Activated CD8-positive, alpha-beta memory T cell treated with anti-CD3 and anti-CD28 coated beads for 36 hours (primary cell): ENCODE measurements around the gene SEPSECS. TPM values are rescaled to one million over a fixed set of nuclear protein-coding genes. Genes with fewer than 3 reads are reported as not detected.
"Not testable (repeated sequence)": the region's sequence is repeated elsewhere in the genome, so short reads cannot be mapped to it uniquely, and the experiment has no call there.

Experiments used
- CTCF ChIA-PET: fragments of 350-600 bp; sonication (Branson Sonifier 250); formaldehyde crosslinking; loops from one replicate; lab custom pipeline; 2021; ENCODE audit warnings: antibody characterized with exemption; lab: Charles Lee
- POLR2A ChIA-PET: fragments of 350-600 bp; sonication (Branson Sonifier 250); formaldehyde crosslinking; loops from one replicate; lab custom pipeline; 2021; ENCODE audit warnings: antibody characterized with exemption; lab: Charles Lee
- total RNA-seq, 2 experiments: library from RNA; stranded (reverse); gene quantifications; one replicate each; pipeline ENCODE4 v1.2.3, GENCODE V29; 2021

Gene SEPSECS
- total RNA-seq, 2 experiments from 2014 or later, result 7.5 to 10.4 TPM

- ChIA-PET CTCF (no interaction called here), POLR2A (no interaction called here)
Measured at GRCh38 chr4:25096251-25096980, 63.8 kb downstream of the SEPSECS start.

DNA sequence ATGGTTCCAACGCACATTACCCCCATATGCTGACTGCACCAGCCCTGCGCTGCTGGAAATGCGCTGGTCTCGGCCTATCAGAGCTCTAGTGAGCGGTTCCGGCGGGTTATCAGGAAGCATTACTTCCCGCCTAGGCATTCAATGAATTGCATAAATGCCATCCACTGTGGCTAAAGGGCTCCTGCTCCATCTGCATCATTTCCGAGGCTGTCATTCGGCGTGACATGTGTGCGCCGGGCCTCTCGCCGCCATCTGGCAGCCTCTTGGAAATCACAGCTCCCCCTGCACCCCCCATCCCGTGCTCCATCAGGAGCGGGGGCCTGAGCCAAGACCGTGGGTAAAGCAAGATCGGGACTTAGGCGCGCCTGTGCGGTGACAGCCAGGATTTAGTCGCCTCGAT is 64.4 kb downstream of the SEPSECS start:
- ChIA-PET POLR2A (no interaction called here), CTCF (no interaction called here)

DNA sequence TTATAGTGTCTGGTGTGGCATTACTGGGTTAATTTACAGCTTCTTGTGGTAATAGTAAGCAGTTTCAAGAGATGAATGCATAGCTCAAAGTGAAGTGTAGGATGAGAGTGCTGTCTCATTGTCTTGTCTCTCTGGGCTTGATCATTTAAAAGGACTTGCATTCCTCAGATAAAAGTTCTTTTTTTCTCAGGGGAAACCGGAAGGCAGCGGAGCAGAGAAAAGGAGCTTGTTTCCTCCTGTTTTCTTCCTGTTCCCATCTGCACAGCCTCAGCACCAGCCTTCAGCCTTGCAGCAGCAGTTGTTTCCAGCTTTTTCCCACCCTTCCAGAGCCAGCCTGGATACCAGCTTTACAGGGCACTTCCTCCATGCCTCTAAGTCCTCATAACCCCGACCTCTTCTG is 68.1 kb downstream of the SEPSECS start:
- POLR2A ChIA-PET, result no interaction called here
- CTCF ChIA-PET, result no interaction called here

DNA sequence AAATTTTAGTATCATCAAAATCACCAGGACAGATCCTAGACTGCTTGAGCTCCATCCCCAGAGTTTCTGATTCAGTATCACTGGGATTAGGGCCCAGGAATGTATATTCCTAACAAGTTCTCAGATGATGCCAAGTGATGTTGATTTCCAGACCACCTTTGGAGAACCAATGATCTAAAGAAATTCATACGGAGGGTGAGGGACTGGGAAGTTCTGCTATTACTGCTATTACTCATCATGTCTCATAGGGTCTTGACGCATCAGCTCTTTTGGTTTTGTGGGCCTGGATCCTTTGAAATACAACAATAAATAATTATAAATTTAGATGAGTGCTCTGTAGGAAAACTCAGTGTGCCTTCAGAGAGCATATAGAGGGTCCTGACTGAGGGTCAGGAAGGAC is 69.7 kb downstream of the SEPSECS start:
- ChIA-PET POLR2A (no interaction called here), CTCF (no interaction called here)

DNA sequence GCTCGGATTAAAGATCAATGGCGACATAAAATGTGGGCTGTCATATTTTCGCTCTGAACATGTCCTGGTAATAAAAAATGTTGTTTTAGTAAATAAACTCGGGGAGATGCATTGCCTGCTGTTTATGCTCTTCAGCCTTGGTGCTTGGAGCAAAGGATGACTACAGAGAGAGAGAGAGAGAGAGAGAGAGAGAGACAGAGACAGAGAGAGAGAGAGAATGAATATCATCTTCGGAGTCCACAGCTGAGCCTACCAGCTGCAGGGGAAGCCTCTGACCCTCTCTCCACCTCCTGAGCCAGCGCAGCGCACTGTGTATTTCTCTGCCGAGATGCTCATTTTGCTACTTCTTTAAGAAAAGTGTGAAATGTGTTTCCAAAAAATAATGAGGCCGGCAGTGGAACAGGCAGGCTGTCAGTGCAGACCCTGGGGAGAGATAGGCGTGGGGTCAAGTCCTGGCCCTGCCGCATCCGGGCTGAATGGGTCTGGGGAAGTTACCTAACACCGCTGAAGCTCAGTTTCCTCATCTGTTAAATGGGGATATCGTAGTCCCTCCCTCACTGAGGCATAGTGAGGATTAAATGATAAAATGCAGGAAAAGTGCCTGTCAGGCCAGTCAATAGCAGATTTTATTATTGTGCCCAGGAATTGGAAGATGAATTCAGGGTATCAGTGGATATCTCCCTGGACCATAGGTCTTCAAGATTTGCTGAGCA is 71.0 kb downstream of the SEPSECS start:
- ChIA-PET POLR2A (no interaction called here), CTCF (no interaction called here)

DNA sequence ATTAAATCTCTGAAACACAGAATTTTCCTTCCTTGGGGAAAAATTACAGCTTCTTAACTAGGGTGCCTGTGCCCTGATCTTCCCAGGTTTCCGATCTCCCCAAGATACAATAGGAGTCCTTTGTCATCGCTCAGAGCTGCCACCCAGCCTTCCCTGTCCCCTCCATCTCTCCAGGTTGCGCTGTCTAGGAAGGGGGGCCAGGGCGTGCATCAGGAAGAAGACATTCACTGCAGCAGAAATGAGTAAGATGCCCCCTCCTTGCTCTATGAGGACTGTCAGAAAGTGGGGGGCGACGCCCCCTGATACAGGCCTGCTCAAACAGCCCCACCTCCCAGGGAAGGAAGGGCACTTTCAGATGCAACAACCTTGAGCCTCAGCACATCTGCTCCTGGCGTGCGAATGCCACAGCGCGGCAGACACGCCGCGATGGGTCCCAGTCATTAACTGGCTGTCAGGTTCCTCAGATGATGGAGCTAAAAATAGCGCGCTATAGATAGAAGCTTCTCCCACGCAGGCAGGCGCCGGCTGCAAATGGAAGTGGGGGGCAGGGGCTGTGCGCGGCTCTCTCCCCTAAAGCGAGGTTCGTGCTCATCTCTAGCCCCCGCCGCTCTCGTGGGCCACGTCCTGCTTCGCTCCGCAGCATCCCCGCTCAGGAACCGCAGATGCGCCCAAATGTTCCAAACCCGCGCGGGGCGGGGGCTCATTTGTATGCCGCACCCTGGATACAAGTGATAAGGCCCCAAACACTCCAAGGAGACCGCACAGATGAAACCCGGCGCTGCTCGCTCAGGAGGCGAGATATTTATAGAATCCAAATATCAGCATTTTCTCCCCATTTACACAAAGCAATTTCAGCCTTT is 71.9 kb downstream of the SEPSECS start:
- ChIA-PET CTCF (no interaction called here), POLR2A (no interaction called here)

DNA sequence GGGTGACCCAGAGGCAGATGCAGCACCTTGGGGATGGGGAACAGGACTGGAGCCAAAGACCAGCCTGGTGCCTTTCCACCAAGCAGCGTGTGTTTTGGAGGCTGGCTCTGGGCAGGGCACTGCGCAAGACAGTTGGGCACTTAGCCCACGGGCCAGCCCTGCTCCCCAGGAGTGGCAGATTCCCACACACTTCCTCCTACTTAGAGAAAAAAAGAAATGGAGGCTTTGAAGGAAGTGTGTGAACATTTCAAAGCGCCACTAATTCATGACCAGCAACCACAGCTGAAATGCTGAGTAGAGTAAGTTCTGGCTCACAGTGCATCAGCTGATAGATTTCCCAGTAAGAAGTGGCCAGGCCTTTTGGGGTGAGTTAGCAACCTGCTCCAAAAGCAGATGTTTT is 74.6 kb downstream of the SEPSECS start:
- ChIA-PET CTCF (no interaction called here), POLR2A (no interaction called here)

GRCh38 chr4:25083441-25083840 is 76.8 kb downstream of the SEPSECS start:
- CTCF ChIA-PET, POLR2A ChIA-PET: not testable (repeated sequence)

DNA sequence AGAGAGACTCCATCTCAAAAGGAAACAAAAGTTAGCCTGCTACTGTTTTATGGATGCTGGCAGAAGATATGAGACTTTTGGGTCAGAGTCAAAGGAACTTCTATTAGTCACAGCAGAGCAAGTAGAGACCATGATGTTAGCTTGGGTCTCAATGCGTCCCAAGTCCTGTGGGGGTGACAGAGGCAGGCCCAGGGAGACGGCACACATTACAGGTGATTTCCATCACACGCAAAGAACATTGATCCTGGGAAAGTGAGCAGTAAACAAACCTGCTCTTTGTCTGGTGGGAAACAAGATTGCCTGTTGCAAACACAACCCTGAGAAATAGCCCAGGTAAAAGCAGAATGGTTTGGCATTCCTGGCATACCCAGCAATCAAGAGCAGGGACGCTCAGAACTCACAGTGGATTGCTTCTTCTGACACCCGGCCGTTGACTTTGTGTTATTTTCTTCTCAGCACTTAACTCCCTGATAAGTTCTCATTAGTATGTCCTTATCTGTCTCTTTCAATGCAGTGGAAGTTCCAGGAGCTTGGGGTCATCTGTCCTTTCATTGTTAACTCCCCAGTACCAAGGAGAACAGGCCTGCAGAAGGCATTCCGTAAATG is 78.3 kb downstream of the SEPSECS start:
- ChIA-PET POLR2A (no interaction called here), CTCF (no interaction called here)

DNA sequence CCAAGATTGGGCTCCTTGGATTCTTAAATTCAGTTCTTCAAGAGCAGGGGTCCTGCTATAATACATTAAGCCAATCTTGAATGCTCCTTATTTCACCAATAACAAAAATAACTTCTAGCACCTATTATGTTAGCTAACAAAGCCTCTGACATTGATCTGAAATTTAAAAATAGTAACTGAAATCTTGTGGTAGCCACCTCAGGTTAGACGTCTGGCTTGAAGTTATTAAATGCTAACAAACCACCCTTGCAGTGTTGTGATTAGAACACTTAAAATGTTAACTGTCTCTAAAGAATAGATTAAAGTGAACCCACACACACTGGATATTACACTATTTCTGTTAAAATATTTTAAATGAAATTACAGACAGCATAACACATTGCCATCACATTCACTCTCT is 79.7 kb downstream of the SEPSECS start:
- CTCF ChIA-PET, result no interaction called here
- POLR2A ChIA-PET, result no interaction called here

DNA sequence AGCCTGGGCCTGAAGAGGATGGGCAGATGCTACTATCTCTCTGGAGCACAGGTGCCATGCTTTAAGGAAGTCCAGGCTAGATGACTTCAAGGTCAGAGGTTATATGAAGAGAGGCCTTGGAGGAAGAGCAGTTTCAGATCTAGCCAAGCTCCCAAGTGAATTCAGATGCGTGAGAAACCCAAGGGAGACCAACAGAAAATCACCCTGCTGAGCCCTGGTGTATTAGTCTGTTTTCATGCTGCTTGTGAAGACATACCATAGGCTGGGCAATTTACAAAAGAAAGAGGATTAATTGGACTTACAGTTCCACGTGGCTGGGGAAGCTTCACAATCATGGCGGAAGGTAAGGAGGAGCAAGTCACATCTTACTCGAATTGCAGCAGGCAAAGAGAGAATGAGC is 81.7 kb downstream of the SEPSECS start:
- ChIA-PET CTCF (no interaction called here), POLR2A (no interaction called here)

DNA sequence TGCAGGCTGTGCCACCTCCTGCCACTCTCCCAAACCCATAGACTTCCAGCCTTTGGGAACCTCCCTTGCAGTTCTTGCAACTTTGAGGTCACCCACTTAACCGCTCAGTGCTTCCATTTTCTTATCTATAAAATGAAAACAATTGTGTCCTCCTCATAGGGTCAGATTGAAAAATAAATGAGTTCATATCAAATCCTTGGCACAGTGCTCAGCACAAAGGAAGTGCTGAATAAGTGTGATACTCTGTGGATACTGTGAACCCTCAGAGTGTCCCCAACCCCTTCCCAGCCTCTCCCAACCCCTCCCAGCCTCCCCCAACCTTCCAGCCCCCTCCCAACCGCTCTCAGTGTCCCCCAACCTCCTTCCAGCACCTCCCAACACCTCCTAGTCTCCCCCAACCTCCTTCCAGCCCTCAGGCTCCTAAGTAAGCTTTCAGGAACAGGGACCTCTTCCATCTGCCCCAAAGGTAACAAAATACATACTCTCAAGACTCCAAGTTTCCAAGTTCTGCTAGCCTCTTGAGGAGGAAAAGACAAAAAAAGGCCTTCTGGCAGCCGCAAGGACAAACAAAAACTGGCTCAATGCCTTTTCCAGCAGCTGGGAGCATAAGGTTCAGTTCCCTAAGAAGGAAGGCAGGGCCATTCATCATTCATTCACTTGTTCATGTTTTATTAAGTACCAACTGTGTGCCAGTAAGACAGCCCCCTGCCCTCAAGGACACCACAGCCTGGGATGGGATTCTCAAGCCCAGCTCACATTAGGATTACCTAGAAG is 83.4 kb downstream of the SEPSECS start:
- ChIA-PET CTCF (no interaction called here), POLR2A (no interaction called here)

DNA sequence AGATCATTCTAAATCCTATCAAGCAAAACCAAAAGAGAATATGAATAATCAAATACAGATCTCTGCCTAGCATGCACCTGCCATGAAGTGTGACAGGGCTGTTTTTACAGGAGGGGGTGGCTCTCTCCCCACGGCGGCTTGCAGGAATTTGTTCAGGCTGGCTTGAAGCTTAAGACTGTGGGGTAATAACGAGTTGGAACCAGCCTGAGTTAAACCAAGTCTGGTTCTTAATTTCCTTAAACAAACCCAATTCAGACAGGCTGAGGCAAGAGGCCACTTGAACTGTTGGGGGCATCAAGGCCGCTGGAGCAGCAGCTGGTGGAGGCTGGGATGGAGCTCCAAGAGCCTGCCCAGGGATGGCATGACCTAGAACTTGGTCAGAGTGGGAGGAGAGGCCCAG is 84.4 kb downstream of the SEPSECS start:
- ChIA-PET CTCF (no interaction called here), POLR2A (no interaction called here)

DNA sequence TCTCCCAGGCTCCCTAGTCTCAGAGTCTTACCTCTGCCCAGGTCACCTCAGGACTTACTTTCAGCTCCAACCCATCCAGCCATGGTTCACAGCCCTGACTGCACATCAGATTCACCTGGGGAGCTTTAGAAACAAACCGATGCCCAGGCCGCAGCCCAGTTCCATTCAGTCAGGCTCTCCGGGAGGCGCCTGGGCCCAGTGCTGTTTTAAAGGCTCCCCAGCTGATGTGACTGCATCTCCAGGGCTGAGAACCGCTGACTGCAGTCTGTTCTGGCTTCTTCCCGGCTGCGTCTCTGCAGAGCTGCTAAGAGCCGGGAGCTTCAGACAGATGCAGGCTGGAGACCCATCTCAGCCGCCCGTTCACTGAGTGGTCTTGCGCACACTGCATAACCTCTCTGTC is 85.1 kb downstream of the SEPSECS start:
- CTCF ChIA-PET, result no interaction called here
- POLR2A ChIA-PET, result no interaction called here

DNA sequence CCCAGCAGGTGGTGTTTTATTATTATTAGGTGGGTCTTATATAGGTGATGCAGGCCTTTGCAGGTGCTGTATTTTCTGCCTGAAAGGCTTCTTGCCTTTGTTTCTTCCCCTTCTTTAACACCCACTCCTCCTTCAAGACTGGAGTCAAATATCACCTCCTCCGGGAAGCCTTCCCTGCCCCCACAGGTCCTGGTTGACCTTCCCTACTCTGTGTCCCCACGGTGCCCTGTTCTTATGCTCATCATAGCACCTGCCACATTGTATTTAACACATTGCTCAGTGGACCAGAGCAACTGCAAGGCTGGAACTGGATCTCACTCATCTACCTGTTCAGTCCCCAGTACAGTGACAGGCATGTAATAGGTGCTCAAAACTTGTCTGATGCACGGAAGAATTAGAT is 89.7 kb downstream of the SEPSECS start:
- ChIA-PET CTCF (no interaction called here), POLR2A (no interaction called here)

Other genes starting within 250 kb of the SEPSECS start
- not detected for gene CCDC149, start 247.4 kb downstream of the SEPSECS start, total RNA-seq
- gene LGI2, start 129.5 kb downstream of the SEPSECS start, total RNA-seq, result not detected
- 10 to 100 TPM; 40.0 to 40.6 TPM for gene PI4K2B, start 73.6 kb upstream of the SEPSECS start, total RNA-seq
- 10 to 100 TPM; 15.3 to 15.9 TPM for gene ZCCHC4, start 152.3 kb upstream of the SEPSECS start, total RNA-seq
- gene ANAPC4, start 216.8 kb upstream of the SEPSECS start, total RNA-seq, result 10 to 100 TPM; 33.4 to 37.6 TPM